WTC11 (cell line): ENCODE measurements around the gene CHTOP. TPM values are rescaled to one million over a fixed set of nuclear protein-coding genes. Genes with fewer than 3 reads are reported as not detected.

Source experiments
- ATAC-seq: fragments of 200-7000 bp; cut with Tn5 transposase; 2 replicates; pipeline ENCODE4 v1.10.0; 2021; ENCODE audit warnings: mild to moderate bottlenecking, moderate library complexity
- CTCF ChIA-PET: fragments of 300-600 bp; sonication (Branson Sonifier 250); formaldehyde crosslinking; loops from one replicate; lab custom pipeline; 2021; ENCODE audit warnings: antibody characterized with exemption; lab: Charles Lee
- POLR2A ChIA-PET: fragments of 350-600 bp; sonication (Branson Sonifier 250); formaldehyde crosslinking; loops from one replicate; lab custom pipeline; 2021; ENCODE audit warnings: antibody characterized with exemption; lab: Charles Lee
- DNase-seq: peaks from one replicate; pipeline ENCODE4 v3.0.0; 2021; ENCODE audit warnings: low spot score
- H3K27ac Mint-ChIP-seq: 2 replicates; pipeline ENCODE4 v1.8.0; 2021; ENCODE audit warnings: mixed read lengths
- H3K27me3 Mint-ChIP-seq: 2 replicates; pipeline ENCODE4 v1.8.0; 2021; ENCODE audit warnings: low read depth, mild to moderate bottlenecking, moderate library complexity, mixed read lengths
- H3K36me3 Mint-ChIP-seq: 2 replicates; pipeline ENCODE4 v1.8.0; 2021; ENCODE audit warnings: mixed read lengths
- H3K4me1 Mint-ChIP-seq: 2 replicates; pipeline ENCODE4 v1.8.0; 2022; ENCODE audit warnings: mixed read lengths
- H3K4me3 Mint-ChIP-seq: 2 replicates; pipeline ENCODE4 v1.8.0; 2021; ENCODE audit warnings: mild to moderate bottlenecking, moderate library complexity, mixed read lengths
- H3K9me3 Mint-ChIP-seq: 2 replicates; pipeline ENCODE4 v1.8.0; 2021; ENCODE audit warnings: mixed read lengths
- ATF1 ChIP-seq: sonication (generic); formaldehyde crosslinking; IDR thresholded peaks from 2 replicates; pipeline ENCODE4 v1.8.1; 2023; ENCODE audit warnings: mild to moderate bottlenecking, moderate library complexity, missing genetic modification reagents
- CREB1 ChIP-seq: sonication (generic); formaldehyde crosslinking; IDR thresholded peaks from 2 replicates; pipeline ENCODE4 v1.8.0; 2023; ENCODE audit warnings: mild to moderate bottlenecking, missing genetic modification reagents
- CREM ChIP-seq: sonication (generic); formaldehyde crosslinking; IDR thresholded peaks from 2 replicates; pipeline ENCODE4 v1.8.1; 2022; ENCODE audit warnings: mild to moderate bottlenecking, missing genetic modification reagents, moderate library complexity
- ESRRA ChIP-seq: sonication (generic); formaldehyde crosslinking; IDR thresholded peaks from 2 replicates; pipeline ENCODE4 v1.8.1; 2022; ENCODE audit warnings: mild to moderate bottlenecking, missing genetic modification reagents, borderline replicate concordance
- FOXK1 ChIP-seq: sonication (generic); formaldehyde crosslinking; IDR thresholded peaks from 2 replicates; pipeline ENCODE4 v1.8.0; 2022; ENCODE audit warnings: mild to moderate bottlenecking, moderate library complexity, missing genetic modification reagents
- GABPB1 ChIP-seq: sonication (generic); formaldehyde crosslinking; IDR thresholded peaks from 2 replicates; pipeline ENCODE4 v1.8.1; 2023; ENCODE audit warnings: mild to moderate bottlenecking, missing genetic modification reagents
- MYBL2 ChIP-seq: sonication (generic); formaldehyde crosslinking; IDR thresholded peaks from 2 replicates; pipeline ENCODE4 v1.8.1; 2023; ENCODE audit warnings: mild to moderate bottlenecking, moderate library complexity, missing genetic modification reagents
- NFE2L1 ChIP-seq: sonication (generic); formaldehyde crosslinking; IDR thresholded peaks from 2 replicates; pipeline ENCODE4 v1.8.1; 2023; ENCODE audit warnings: missing genetic modification reagents
- SOX15 ChIP-seq: fragments of 250-450 bp; sonication (Bioruptor Pico); IDR thresholded peaks from 2 replicates; pipeline ENCODE4 v1.9.0; 2021; ENCODE audit warnings: mild to moderate bottlenecking
- ZBTB21 ChIP-seq: sonication (generic); formaldehyde crosslinking; IDR thresholded peaks from 2 replicates; pipeline ENCODE4 v1.8.1; 2023; ENCODE audit warnings: mild to moderate bottlenecking, missing genetic modification reagents, borderline replicate concordance
- total RNA-seq: library from RNA; stranded (reverse); gene quantifications from 3 replicates; pipeline ENCODE4 v1.2.3, GENCODE V29; 2021
- TF ChIP-seq, protein P1 (sequence below): sonication (generic); formaldehyde crosslinking; IDR thresholded peaks from 2 replicates; pipeline ENCODE4 v1.8.1; 2022; ENCODE audit warnings: mild to moderate bottlenecking, missing genetic modification reagents, moderate library complexity, borderline replicate concordance
- TF ChIP-seq, protein P2 (sequence below): fragments of 250-450 bp; sonication (Bioruptor Pico); conservative IDR thresholded peaks from 2 replicates; pipeline ENCODE4 v1.9.0; 2021; ENCODE audit warnings: mild to moderate bottlenecking
- TF ChIP-seq, protein P3 (sequence below): sonication (generic); formaldehyde crosslinking; IDR thresholded peaks from 2 replicates; pipeline ENCODE4 v1.8.0; 2022; ENCODE audit warnings: mild to moderate bottlenecking, missing genetic modification reagents
- TF ChIP-seq, protein P4 (sequence below): sonication (generic); formaldehyde crosslinking; IDR thresholded peaks from 2 replicates; pipeline ENCODE4 v1.8.1; 2022; ENCODE audit warnings: missing genetic modification reagents, borderline replicate concordance
- TF ChIP-seq, protein P5 (sequence below): sonication (generic); formaldehyde crosslinking; IDR thresholded peaks from 2 replicates; pipeline ENCODE4 v1.8.1; 2022; ENCODE audit warnings: low read depth, mild to moderate bottlenecking, moderate library complexity, missing genetic modification reagents, borderline replicate concordance
- TF ChIP-seq, protein P6 (sequence below): fragments of 250-450 bp; sonication (Bioruptor Pico); IDR thresholded peaks from 2 replicates; pipeline ENCODE4 v1.9.0; 2021; ENCODE audit warnings: moderate library complexity, mild to moderate bottlenecking, inconsistent platforms, borderline replicate concordance
- TF ChIP-seq, protein P7 (sequence below): sonication (generic); formaldehyde crosslinking; IDR thresholded peaks from 2 replicates; pipeline ENCODE4 v1.8.0; 2023; ENCODE audit warnings: mild to moderate bottlenecking, missing genetic modification reagents
- TF ChIP-seq, protein P8 (sequence below): fragments of 250-450 bp; sonication (Bioruptor Pico); IDR thresholded peaks from 2 replicates; pipeline ENCODE4 v1.9.0; 2021; ENCODE audit warnings: mild to moderate bottlenecking
- TF ChIP-seq, protein P9 (sequence below): fragments of 250-450 bp; sonication (Bioruptor Pico); IDR thresholded peaks from 2 replicates; pipeline ENCODE4 v2.1.2; 2022; ENCODE audit warnings: mild to moderate bottlenecking, moderate library complexity

CHTOP gene
- total RNA-seq, 1 experiment from 2014 or later = 101 TPM

DNA sequence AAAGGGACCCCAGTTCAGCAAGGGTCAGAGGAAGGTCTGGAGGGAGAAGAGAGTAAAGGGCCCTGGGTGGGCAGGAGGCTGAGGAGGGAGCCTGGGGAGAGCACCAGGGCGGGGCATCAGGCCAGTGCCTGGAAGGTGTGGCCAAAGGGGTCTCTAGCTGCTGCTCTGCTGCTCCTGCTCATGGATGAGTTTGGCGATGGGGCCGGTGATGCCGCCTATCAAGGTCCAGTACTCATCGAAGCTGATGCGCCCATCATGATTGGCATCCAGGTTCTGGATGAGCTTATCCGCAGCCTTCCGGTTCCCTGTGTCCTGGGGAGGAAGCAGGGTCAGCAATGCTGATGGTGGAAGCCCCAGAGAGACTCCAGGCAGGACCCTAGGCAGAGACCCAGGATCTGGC is 26.5 kb upstream of the CHTOP start (continued):
- TF ChIP-seq ATF1 (CRISPR knock-in tag) (no peak), MYBL2 (CRISPR knock-in tag) (no peak), ZBTB21 (CRISPR knock-in tag) (no peak)
- TF ChIP-seq, protein P1, sequence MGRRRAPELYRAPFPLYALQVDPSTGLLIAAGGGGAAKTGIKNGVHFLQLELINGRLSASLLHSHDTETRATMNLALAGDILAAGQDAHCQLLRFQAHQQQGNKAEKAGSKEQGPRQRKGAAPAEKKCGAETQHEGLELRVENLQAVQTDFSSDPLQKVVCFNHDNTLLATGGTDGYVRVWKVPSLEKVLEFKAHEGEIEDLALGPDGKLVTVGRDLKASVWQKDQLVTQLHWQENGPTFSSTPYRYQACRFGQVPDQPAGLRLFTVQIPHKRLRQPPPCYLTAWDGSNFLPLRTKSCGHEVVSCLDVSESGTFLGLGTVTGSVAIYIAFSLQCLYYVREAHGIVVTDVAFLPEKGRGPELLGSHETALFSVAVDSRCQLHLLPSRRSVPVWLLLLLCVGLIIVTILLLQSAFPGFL (CRISPR knock-in tag) = no peak

DNA sequence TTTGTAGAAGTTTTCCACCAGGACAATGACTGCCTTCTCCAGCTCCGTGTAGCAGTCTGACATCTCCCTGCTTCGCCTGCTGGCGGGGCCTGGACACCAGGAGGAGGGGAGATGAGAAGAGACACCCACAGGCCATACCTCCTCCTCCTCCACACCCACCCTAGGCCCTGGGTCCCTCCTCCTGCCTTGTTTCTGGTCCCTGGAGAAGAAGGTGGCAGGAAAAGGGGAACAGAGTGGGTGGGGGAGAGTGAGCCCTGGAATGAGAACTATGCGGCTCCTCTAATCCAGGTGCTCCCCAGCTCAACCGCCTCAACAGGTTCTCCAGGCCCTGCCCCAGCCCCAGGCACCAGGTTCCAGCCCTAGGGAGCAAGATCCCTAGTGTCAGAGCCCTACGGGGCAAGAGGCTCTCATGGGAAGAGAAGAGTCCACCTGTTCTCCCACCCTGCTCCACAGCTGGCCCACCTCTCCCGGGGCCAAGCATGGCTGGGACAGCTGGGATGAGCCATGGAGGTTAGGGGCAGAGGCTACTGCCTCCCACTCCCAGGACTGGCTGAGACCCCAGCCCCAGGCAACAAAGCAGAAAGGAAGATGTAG is 25.7 kb upstream of the CHTOP start:
- Mint-ChIP-seq H3K27ac (no peak overlapping the region; the same call in 1 of the 2 replicates), H3K36me3 (no peaks in the 10 kb centered on the region), H3K4me3 (peak overlapping the region; percentile 29; the same call in 1 of the 2 replicates), H3K9me3 (no peaks in the 10 kb centered on the region), H3K4me1 (peaks cover 60% of the 10 kb centered on the region), H3K27me3 (no peaks in the 10 kb centered on the region; the same call in 1 of the 2 replicates)
- ChIA-PET CTCF (interaction anchor here (0.8 to 14.4 kb wide), 6 partner anchors 9 to 75 kb away, joined by 3 to 230 read pairs (median 5); partner anchors contain the start of genes S100A1, S100A13, S100A14 and S100A6), POLR2A (interaction anchor here (2.6 kb wide), 1 partner anchor 26 kb away, joined by 7 read pairs; the partner anchor contains the start of gene CHTOP)
- DNase-seq = no peak
- ATAC-seq = no peak
- TF ChIP-seq, protein P2, sequence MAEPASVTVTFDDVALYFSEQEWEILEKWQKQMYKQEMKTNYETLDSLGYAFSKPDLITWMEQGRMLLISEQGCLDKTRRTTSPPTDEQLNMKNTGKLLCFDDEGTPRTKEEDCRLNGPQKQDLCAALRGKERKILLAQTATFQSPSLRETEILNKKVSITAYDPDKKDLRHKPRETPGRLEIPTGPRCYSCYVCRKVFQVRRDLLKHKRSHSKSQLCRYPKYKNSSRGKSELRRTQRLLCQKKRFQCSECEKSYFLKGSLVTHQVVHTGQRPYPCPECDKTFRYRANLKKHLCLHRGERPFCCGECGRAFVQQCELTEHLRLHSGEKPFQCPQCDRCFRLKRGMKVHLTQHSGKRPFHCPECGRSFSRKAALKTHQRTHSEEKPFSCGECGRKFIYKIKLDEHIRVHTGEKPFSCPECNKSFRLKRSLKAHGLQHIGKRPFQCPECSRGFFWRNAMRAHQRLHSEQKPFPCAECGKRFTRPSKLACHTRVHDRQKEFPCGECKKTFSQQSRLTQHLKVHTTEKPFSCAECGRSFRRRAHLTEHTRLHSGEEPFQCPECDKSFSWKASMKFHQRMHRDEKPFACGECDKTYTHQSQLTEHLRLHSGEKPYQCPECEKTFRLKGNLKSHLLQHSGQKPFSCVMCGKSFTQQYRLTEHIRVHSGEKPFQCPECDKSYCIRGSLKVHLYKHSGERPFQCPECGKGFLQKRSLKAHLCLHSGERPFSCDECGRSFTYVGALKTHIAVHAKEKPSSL = no peak
- TF ChIP-seq, protein P3, sequence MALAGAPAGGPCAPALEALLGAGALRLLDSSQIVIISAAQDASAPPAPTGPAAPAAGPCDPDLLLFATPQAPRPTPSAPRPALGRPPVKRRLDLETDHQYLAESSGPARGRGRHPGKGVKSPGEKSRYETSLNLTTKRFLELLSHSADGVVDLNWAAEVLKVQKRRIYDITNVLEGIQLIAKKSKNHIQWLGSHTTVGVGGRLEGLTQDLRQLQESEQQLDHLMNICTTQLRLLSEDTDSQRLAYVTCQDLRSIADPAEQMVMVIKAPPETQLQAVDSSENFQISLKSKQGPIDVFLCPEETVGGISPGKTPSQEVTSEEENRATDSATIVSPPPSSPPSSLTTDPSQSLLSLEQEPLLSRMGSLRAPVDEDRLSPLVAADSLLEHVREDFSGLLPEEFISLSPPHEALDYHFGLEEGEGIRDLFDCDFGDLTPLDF = no peak
- TF ChIP-seq, protein P1 (CRISPR knock-in tag) = no peak
- TF ChIP-seq, protein P4, sequence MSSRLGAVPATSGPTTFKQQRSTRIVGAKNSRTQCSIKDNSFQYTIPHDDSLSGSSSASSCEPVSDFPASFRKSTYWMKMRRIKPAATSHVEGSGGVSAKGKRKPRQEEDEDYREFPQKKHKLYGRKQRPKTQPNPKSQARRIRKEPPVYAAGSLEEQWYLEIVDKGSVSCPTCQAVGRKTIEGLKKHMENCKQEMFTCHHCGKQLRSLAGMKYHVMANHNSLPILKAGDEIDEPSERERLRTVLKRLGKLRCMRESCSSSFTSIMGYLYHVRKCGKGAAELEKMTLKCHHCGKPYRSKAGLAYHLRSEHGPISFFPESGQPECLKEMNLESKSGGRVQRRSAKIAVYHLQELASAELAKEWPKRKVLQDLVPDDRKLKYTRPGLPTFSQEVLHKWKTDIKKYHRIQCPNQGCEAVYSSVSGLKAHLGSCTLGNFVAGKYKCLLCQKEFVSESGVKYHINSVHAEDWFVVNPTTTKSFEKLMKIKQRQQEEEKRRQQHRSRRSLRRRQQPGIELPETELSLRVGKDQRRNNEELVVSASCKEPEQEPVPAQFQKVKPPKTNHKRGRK = no peak
- TF ChIP-seq, protein P5, sequence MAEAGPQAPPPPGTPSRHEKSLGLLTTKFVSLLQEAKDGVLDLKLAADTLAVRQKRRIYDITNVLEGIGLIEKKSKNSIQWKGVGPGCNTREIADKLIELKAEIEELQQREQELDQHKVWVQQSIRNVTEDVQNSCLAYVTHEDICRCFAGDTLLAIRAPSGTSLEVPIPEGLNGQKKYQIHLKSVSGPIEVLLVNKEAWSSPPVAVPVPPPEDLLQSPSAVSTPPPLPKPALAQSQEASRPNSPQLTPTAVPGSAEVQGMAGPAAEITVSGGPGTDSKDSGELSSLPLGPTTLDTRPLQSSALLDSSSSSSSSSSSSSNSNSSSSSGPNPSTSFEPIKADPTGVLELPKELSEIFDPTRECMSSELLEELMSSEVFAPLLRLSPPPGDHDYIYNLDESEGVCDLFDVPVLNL (CRISPR knock-in tag) = no peak
- TF ChIP-seq FOXK1 (no peak), CREM (no peak), CREB1 (no peak), NFE2L1 (CRISPR knock-in tag) (no peak), GABPB1 (CRISPR knock-in tag) (no peak), ESRRA (CRISPR knock-in tag) (no peak), SOX15 (CRISPR knock-in tag) (no peak)
- TF ChIP-seq, protein P6, sequence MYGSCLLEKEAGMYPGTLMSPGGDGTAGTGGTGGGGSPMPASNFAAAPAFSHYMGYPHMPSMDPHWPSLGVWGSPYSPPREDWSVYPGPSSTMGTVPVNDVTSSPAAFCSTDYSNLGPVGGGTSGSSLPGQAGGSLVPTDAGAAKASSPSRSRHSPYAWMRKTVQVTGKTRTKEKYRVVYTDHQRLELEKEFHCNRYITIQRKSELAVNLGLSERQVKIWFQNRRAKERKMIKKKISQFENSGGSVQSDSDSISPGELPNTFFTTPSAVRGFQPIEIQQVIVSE = no peak
- TF ChIP-seq, protein P7, sequence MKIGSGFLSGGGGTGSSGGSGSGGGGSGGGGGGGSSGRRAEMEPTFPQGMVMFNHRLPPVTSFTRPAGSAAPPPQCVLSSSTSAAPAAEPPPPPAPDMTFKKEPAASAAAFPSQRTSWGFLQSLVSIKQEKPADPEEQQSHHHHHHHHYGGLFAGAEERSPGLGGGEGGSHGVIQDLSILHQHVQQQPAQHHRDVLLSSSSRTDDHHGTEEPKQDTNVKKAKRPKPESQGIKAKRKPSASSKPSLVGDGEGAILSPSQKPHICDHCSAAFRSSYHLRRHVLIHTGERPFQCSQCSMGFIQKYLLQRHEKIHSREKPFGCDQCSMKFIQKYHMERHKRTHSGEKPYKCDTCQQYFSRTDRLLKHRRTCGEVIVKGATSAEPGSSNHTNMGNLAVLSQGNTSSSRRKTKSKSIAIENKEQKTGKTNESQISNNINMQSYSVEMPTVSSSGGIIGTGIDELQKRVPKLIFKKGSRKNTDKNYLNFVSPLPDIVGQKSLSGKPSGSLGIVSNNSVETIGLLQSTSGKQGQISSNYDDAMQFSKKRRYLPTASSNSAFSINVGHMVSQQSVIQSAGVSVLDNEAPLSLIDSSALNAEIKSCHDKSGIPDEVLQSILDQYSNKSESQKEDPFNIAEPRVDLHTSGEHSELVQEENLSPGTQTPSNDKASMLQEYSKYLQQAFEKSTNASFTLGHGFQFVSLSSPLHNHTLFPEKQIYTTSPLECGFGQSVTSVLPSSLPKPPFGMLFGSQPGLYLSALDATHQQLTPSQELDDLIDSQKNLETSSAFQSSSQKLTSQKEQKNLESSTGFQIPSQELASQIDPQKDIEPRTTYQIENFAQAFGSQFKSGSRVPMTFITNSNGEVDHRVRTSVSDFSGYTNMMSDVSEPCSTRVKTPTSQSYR (CRISPR knock-in tag) = no peak
- TF ChIP-seq, protein P8, sequence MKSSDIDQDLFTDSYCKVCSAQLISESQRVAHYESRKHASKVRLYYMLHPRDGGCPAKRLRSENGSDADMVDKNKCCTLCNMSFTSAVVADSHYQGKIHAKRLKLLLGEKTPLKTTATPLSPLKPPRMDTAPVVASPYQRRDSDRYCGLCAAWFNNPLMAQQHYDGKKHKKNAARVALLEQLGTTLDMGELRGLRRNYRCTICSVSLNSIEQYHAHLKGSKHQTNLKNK = no peak
- TF ChIP-seq, protein P9, sequence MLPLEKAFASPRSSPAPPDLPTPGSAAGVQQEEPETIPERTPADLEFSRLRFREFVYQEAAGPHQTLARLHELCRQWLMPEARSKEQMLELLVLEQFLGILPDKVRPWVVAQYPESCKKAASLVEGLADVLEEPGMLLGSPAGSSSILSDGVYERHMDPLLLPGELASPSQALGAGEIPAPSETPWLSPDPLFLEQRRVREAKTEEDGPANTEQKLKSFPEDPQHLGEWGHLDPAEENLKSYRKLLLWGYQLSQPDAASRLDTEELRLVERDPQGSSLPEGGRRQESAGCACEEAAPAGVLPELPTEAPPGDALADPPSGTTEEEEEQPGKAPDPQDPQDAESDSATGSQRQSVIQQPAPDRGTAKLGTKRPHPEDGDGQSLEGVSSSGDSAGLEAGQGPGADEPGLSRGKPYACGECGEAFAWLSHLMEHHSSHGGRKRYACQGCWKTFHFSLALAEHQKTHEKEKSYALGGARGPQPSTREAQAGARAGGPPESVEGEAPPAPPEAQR (CRISPR knock-in tag) = no peak
